Islet of Langerhans (tissue), 1 donor: Measurements from ENCODE around the gene SH3TC1.

ENCODE experiments used
- FAIRE-seq: peaks from one replicate; lab custom pipeline; 2011; peaks lifted over from hg19 to GRCh38; lab: Jason Lieb, UNC

The SH3TC1 gene

DNA sequence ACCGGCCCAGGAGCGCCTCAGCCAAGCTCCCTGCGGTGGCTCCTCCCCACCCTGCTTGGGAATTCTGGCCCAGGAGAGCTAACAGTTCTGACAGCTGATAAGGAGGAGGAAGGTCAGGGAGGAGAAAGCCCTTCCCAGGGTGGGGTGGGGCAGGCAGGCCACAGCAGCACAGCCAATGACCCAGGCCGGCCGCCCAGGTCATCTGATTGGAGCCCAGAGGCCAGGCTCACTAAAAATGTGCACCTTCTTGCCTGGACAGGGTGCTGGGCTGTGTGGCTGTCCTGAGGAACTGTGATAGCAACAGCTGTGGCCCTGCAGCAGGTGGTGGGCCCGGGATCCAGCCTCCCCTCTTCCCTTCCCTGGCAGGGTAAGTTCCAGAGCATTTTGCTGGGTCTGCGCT lies 17.2 kb upstream of the SH3TC1 start:
- no peak for FAIRE-seq

DNA sequence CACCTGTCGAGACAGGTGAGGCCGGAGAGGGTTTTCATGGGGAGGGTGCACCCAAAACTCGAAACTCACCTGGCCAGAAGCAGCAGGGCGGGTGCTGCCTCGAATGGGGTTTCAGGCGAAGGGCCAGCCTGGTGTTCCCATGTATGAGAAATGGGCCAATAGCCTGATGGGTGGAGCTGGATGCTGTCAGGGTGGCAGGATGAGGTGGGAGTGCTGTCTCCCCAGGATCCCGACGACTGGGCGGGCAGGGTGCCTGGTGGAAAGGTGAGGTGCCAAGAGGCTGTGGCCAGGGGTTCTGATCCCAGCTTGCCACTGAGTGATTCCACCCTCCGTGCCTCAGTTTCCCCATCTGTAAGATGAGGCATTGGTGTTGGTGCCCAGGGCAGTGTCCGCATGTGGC lies 16.8 kb upstream of the SH3TC1 start:
- FAIRE-seq, result no peak

DNA sequence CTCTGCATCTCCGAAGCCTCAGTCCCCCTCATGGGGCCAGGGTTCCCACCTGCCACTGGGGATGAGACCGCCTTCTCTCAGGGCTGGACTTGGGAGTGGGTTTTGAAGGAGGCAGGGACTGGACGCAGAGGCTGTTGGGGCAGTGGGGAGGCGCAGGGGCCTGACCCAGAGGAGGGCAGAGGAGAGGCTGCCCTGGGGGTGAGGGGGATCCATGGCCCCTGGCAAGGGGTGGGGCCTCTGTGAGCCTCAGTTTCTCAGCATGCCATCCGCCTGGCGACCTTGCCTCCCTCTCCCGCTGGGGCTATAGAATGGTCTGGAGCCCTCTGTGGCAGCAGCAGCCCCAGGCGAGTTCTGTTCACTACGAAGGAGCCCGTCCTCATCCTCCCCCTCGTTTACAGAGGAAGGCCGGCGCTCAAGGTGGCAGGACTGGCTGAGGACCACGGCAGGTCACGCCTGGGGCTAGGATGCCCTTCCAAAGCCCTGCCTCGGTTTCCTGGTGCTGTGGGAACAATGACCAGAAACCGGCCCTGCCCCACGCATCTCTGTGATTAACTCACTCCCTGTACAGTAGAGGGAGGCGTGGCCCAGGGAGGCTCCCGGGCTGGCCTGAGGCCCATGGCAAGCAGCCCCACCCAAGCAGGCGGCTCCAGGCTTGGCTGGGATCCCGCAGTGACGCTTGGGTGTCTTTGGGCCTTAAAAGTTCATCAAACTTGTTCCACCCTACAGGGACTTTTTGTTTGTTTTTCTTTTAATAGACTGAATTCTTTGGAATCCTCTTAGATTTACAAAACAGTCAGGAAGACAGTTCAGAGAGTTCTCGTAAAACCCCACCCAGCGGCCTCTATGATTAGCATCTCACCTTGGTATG lies 16.0 kb upstream of the SH3TC1 start:
- FAIRE-seq, result no peak

DNA sequence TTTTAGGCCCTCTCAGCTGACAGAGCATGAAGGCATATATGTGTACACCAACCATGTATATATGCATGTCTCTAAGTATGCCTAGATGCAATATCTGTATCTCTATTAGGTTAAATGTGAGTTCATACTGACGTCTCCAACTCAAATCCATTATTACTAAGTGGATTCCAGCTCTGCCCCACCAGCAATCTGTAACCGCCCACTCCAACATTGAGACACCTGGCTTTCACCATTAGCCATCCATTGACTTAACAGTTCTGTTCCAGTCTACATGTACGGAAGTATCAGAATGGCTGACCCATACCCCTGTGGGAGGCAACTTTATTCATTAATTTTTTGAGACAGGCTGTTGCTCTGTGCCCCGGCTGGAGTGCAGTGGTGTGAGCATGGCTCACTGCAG lies 15.0 kb upstream of the SH3TC1 start:
- FAIRE-seq, result no peak

DNA sequence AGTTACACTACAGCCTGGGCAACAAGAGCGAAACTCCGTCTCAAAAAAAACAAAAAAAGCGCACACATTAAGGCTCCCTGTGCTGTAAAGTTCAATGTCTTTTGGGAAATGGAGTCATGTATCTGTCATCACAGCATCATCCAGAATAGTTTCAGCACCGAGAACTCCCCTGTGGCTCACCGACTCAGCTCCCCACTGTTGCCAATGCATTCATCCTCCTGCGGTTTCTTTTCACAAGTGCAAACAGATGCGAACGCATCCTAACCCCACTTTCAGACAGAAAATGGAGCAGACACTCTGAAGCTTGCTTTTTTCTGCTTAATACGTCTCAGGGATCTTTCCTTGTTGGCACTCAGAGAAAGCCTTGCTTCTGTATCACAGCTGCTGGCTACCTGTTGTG lies 13.8 kb upstream of the SH3TC1 start:
- FAIRE-seq, result no peak

DNA sequence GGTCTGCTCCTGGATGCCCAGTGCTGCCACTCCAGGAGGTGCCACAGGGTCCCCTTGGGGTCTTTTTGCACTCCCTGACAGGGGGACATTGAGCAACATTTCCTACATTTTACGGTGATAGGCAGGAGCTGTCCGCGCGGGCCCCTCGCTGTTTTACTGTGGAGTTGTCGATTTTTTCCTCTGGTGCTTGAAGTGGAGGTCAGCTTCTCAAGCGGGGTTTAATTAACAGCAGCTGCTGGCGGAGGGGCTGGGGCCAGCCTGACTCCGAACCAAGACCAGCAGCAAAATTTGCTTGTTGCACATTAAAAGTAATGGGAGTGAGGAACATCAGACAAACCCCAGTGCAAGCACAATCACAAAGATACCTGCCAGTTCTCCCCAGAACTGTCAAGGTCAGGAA lies 13.2 kb upstream of the SH3TC1 start:
- FAIRE-seq, result no peak

DNA sequence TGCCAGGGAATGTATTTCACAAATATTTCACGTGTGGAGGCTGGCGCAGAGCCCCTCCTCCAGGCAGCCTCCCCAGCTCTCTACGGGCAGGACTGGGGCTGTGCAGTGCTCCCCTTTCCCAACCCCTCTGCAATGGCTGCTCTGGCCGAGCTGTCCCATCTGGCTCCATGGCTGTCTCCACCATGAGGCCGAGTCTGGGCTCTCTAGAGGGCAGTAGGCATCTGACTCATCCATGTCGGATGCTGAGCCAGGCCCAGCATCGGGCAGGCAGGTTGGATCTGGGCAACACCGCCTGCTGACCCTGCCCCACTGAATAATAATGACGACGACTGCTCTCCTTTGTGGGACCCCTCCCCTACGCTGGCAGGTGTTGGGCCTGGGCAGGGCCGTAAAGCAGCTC lies 11.0 kb upstream of the SH3TC1 start:
- FAIRE-seq, result no peak

DNA sequence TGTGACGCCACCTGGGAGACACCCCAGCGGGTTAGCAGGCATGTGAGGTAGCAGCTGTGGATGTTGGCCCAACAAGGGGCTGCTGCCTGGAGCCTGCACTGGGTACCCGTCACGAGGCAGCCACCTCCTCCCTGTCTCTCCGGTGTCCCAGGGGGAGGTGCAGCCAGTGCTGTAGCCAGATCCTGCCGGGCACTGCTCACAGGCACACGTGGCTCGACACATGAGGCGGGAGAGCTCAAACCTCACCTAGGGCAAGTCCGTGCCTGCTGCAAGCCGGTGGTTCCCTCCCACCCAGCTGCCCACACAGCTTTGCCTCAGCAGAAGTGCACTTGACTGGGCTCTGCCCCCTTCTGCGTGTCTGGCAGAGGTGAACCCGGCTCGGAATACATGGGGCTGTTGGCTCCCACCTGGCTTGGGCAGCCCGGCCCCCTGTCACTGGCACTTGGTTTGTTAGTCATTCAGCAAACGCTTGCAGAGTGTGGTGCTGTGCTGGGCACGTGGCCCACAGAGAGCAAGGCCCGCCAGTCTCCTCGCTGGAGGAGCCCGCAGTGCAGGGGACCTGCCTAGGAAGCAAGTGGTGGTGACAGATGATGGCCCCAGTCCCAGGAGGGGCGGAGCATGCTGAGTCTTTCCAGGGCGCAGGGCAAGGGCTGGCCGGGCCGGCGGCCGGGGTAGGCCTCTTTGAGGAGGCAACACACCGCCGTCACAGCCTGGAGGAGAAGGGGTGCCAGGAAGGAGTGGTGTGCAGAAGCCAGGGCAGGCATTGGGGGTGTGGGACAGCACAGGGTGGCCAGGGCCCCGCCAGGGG lies 10.1 kb upstream of the SH3TC1 start:
- FAIRE-seq, result no peak

DNA sequence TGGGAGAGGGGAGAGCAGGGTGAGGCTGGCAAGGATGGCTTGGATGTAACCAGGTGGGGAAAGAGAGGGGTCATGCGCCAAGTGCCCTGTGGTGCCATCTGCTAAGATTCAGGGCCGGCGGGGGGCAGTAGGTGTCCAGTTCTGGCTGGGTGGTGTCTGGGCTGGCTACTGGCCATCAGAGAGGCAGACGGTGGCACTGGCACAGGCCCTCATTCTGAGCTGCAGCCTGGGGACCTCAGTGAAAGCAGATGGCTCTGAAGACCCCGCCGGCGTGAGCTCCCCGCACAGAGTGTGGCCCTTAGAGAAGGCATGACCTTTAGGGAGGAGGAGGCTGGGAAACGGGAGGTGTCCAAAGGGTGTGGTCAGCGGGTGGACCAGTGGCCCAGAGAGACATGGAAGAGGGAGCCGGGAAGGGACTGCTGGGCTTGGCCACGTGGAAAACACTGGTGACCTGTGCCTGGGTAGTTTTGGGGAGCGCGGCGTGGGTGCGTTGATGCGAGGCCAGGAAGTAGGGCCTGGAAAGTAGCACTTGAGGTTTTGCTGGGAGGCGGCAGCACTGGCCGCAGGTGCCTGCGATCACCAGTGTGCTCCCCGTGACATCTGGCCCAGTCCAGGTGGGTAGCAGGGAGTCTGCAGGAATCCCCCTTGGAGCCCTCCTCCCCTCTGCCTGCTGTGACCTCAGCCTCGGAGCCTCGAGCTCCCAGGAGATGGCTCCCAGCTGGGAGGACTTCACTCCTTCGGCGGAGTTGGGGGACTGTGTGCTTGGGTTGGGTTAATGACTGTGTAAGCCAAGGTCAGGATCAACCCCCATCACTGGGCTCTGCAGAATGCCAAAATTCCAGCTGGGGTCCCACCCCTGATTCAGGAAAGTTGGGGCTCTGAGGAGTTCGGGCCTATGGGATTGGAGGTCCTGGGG lies 9.3 kb upstream of the SH3TC1 start:
- no peak for FAIRE-seq

DNA sequence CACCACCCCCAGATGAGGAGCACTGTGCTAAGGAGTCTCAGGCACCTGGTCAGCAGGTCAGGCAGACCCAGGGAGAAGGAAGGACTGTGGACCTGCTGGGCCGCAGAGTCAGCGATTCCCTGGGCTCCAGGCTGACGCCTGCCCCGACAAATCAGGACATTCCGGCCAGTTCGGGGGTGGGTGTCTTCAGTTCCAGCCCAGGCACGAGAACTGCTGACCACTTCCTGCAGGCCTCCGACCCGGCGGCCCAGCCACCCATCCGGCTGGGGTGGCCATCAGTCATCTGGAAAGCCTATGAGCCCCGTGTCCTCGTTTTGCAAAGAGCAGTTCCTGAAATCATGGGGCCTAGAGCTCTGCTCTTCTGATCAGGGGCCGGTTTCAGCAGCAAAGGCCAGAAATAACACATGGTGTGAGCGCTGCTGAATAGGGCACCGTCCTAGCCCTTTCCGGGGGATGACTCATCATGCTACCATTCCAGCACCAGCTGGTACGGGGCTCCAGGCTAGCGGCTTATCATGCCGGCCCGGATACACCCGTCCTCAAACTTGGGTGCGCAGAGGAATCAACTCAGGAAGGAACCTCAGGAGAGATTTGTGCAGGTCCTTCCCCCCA lies 7.8 kb upstream of the SH3TC1 start:
- no peak for FAIRE-seq

DNA sequence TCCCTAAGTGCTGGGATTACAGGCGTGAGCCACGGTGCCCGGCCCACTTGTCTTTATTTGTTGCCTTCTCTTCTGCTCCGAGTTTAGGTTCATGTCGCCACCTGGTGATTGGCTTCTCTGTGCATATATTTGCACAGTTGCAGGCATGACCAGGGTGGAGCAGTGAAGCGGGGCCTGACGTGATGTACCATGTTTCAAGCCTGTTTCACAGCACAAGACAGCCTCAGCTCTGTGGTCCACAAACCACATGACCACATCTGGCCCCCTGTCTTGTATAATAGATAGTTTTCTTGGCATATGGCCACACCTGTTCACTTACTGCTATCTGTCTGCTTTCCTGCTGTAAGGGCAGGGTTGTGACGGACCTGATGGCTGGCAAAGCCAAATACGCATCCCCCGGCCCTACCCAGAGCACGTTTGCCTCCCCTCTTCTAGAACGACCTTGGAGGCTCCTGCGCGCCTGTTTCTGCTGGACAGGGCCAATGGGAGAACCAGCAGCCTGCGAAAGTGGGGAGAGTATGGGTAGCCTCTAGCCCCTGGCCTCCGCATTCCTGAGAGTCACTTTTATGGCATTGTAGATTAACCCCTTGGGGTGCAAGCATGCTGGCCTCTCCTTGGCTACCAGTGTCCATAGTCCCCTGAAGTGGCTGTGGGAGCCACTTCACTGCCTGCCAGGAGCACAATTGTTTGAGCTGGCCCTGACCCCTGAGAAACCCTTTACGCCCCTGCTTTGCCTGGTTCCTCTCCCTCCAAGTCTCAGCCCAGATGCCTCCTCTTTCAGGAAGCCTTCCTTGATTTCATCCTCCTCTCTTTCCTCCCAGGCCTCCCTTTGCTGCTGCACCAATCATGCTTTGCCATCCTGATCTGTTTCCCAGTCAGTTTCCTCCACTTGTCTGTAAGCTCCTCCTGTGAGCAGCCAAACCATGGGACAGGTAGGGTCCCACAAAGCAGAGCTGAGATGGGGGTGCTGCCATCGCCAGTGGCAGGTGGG lies 6.0 kb upstream of the SH3TC1 start:
- FAIRE-seq, result peak; percentile 73

DNA sequence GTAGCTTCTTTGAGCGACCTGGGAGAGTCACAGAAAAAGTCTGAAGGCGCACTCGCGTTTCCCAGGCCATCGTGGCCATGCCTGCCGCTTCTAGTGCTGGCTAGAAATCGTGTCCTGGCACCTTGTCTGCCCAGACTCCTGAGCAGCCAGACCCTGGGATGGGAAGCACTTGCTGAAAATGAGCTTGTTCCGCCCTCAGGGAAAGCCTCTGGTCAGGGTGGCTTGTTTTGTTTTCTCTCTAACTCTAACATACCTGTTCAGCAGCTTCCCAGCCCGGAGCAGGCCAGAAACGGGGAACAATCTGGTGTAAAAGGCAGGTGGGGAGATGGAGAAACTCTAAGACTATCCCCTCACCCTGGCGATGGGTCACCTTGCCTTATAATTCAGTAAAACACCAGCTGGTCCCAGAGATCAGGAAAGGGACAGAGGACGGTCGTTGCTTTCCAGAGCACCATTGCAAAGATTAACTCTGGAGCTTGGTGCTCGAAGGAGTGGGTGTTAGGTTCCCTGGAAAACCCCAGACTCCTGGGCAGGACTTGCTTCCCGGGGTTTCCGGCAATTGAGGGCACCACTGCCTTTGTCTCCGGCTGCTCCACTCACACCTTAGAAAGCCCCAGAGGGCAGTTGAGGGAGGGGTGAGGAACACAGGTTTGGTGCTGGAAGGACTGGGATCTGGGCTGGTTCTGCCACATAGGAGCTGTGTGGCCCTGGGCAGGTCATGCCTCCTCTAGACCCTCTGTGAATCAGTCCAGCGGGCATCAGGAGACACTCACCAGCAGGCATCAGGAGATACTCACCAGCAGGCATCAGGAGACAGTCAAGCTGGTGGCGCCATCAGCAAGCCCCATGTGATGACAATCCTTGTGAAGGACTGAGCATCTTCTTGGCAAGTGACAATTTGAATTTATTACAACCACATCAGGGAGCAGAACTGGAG lies 4.5 kb upstream of the SH3TC1 start:
- FAIRE-seq, result no peak

DNA sequence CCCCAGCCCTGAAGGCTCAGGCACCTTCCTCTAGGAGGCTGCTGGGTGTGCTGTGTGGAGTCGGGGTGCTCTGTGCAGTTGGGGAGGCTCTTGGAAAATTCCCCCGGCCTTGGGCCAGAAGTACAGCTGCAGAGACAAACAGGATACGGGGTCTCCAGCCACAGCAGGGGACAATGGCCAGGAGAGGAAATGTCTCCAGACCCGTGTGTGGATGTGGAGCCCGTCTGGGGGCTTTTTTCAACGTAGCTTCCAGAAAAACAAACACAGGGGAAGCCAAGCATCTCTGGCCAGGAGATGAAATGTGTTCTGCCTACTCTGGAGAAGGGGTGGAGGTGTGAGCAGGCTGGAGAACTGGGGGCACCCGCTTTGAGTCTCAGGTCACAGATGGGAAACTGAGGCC lies 3.7 kb upstream of the SH3TC1 start:
- FAIRE-seq, result no peak

DNA sequence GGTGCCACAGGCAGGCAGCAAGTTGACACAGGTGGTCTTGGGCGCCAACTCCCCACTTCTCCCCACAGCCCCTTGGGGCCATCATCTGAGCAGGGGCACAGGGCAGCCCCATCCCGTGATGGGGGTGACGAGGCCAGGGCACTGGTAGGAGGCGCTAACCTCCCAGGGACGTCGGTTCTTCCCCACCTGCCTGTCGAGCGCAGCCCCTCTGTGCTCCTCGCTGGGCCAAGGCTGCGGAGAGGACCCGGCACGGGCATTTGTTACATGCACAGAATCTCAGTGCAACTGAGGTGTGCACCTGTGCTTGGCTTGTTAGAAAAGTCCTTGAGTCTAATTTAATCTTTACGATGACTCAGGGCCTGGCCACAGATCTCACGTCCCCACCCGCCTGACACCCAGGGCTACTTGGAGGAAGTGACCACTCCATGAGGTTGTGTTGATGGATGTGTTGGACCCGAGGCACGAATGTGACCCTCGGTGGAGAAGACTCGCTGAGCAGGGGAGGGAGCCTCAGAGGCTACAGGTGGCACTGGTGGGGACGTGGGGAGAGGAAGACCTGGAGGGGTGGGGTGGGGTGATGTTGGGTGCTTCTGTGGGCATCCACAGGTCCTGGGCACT lies 3.1 kb upstream of the SH3TC1 start:
- no peak for FAIRE-seq

DNA sequence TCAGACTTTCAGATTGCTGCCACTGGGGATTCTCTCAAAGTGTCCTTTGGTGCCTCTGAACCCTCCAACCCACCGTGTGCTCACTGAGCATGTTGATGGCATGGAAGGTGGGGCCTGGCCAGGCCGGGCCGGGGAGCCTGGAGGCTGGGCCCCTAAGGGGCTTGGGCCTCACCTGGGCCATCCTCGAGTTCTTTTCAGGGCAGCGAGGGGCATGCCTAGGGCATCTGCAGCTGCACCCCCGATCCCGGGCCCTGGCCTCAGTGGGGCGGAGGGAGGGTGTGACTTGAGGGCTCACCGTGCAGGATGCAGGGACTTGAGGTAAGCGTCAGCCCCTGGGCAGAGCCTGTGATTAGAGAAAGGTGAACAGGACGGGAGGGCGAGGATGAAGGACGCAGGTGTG lies 1.6 kb upstream of the SH3TC1 start:
- FAIRE-seq, result no peak

DNA sequence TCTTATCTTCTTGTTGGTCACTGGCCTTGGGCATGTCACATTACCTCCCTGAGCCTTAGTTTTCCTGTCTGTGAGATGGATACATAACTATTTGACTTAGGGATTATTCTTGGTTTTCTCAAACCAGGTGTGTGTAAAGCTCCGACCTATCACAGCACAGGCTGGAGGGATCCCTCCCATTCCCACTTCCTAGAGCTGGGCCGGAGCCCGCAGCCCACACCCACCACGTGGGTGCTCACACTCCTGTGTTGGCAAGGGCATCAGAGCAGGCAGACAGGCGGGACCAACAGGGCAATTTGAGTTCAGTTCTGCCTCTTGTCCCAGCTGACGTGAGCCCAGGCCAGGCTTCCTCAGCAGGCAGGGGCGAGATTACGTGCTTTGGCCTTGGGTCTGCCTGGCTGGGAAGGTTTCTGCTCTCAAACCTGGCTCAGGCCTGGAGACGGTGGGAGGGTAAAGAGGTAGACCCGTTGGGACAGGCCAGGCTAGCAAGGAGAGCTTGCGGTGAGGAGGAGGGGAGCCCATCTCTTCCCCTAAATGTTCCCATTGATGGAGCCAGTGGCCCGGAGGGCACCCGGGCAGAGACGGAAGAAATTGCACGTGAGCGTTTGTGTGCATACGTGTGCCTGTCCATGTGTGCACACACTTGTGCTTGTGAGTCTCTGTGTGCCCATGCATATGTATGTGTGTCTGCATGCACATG lies 734 bp upstream of the SH3TC1 start:
- no peak for FAIRE-seq

DNA sequence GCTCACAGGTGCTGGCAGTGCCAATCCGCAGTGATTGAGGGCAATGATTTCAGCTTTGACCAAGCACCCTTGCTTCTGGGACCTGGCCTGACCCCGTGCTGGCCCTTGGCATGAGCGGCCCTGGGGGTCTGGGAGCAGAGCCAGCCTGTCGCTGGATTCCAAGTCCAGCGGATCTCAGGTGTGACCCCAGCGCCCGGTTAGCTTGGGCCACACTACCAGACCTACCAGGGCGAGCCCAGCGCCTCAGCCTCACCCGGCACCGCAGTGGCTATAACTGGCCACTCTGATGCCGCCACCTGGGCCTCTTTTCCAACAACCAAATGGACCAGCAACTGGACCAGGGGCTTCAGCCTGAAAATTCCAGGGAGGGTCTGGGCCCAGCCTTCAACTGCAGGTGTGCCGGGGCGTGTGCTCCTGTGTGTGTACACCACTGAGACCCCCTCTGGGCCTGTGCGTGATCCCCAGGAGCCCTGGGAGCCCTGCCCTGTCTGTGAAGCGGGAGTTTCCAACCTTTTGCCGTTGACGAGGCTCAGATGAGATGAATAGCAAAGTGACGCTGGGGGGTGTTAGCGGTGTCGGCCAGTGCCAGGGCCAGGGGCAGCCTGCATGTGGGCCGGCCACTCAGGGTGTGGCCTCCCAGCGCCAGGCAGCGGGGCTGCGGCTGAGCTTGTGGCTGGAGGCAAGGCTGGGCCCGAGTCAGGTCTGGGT lies 658 bp downstream of the SH3TC1 start:
- FAIRE-seq, result no peak
